H54 (cell line): Measurements from ENCODE around the gene IZUMO4.

Experiments
- DNase-seq: peaks from one replicate; pipeline ENCODE4 v3.0.0; 2011; ENCODE audit warnings: low spot score, mixed read lengths; ENCODE audit not compliant: insufficient read length
- FAIRE-seq: peaks from 3 replicates; lab custom pipeline; 2011; peaks lifted over from hg19 to GRCh38; lab: Jason Lieb, UNC
- POLR2A ChIP-seq: IDR thresholded peaks from 2 replicates; pipeline ENCODE4 v1.6.1; 2011; ENCODE audit warnings: low read depth, mild to moderate bottlenecking, low read length

The IZUMO4 gene, protein sequence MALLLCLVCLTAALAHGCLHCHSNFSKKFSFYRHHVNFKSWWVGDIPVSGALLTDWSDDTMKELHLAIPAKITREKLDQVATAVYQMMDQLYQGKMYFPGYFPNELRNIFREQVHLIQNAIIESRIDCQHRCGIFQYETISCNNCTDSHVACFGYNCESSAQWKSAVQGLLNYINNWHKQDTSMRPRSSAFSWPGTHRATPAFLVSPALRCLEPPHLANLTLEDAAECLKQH

GRCh38 chr19:2096480-2097202, at the start of gene IZUMO4:
Gene IZUMO4 (plus strand): TSS chr19:2096915. CDS start chr19:2096946, 31 bp downstream.
- DNase-seq (peak; percentile 98), FAIRE-seq (peak; percentile 27)
- TF ChIP-seq POLR2A = no peak

DNA sequence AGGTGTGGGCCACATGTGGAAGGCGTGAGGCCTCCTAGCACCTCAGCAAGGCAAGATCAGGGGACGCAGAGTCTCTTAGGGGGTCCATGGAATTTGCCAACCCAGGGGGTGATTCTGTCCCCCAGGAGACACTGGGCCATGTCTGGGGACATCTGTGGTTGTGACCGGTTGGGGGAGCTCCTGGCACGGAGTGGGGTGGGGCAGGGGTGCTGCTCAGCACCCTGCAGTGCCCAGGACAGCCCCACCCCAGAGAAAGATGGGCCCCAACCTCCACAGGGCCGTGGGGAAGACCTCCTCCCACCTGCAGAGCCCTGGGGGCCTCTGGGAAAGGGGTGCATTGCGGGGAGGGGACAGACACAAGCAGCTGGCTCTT, 49.7 kb upstream of the IZUMO4 start:
- TF ChIP-seq POLR2A = no peak
- no peak for FAIRE-seq
- no peak for DNase-seq

GRCh38 chr19:2047449-2048103, 49.1 kb upstream of the IZUMO4 start:
- peak; percentile 75 for DNase-seq
- no peak for TF ChIP-seq POLR2A
- no peak for FAIRE-seq

DNA sequence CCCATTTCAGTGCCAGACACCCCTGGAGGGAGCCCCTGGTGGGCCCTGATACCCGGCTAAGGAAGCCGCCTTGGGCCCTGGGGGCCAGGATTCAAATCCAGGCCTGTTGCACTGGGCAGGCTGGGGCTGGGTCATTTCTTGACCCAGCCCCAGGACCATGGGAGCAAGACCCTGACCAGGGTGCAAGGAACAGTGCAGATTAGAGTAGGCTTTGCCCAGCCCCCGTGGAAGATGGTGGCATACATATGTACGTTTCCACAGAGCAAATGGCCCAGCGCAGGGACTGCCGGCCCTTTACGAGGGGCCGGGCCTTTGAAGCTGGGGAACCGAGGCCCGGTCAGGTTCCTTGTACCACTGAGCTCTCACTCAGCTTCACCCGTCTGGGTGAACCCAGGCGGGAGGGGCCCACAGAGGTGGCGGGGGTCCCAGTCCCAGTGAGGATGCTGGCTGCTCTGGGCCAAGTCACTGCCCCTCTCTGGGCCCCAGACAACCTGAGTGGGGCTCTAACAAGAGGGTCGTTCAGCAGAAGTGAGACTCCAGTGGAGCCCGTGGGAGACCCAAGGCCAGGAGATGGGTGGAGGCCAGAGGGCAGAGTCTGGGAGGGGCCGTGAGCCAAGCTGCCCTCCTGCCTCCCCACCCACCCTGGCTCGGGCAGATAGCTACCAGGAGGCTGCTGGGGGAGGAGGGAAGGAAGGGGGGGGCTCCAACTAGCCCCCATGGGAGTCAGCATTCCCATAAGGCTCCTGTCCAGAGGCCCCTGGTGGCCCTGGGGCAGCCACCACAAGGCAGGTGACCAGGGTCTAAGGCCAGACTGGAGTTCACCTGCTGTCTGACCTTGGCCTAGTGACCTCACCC, 48.4 kb upstream of the IZUMO4 start:
- no peak for TF ChIP-seq POLR2A
- no peak for FAIRE-seq
- no peak for DNase-seq

DNA sequence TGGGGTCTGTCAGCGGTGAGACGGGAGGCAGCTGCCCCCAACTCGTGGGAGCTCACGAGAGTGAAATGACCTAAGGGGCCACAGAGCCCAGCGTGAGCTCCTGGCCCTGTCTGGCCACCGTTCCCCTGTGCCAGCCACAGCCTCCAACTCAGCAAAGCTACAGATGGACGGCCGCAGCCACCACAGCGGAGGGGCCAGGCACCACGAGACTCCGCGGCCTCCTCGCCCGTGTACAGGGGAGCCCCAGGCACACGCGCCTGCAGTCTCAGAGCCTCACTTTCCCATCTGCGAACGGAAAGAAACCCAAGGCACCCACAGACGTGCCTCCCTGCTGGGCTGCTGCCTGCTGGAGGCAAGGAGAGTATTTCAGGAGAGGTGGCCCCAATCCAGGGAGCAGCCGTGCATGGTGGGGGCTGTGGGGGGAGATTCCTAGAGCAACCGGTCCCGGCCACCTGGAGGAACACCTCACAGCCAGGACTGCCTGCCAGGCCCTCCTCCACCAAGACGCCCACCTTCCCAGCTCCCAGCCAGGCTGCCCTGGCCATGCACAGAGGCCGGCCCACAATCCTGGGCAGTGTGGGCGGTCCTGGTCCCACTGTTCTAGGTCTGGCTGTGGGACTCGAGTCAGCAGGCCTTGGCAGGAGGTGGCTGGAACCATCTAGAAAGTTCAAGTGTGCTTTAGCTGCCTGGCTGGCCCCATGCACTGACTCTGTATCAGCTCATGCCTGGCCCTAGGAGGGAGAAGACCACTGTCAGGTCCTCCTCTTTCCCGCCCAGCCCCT, 47.6 kb upstream of the IZUMO4 start:
- FAIRE-seq (no peak), DNase-seq (no peak)
- no peak for TF ChIP-seq POLR2A

DNA sequence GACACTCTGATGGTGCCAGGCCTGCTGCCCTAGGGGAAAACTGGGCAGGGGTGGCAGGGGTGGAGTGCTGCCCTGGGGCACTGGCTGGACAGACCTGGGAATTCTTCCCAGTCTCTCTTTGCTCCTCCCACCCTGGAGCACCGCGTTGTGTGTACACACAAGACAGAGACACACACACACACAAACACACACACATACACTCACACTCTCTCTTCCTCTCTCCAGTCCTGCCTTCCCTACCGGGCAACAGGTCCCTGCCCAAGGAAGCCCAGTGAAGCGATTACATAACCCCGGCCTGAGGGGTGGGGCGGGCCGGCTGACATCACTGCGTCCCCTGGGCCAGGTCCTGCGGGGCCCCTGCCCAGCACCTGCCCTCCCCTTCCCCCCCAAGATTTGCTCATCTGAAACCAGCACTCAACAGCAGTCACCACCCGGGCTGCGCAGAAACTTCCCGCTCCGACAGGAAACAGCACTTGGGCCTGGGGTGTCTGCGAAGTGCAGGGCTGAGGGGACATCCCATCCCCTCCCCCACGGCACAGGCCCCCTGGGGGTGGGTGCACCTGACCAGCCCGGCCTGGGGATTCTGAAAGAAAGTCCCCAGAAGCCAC, 46.9 kb upstream of the IZUMO4 start:
- FAIRE-seq (peak; percentile 45), DNase-seq (peak; percentile 77)
- no peak; the same call in 1 of the 2 replicates for TF ChIP-seq POLR2A

DNA sequence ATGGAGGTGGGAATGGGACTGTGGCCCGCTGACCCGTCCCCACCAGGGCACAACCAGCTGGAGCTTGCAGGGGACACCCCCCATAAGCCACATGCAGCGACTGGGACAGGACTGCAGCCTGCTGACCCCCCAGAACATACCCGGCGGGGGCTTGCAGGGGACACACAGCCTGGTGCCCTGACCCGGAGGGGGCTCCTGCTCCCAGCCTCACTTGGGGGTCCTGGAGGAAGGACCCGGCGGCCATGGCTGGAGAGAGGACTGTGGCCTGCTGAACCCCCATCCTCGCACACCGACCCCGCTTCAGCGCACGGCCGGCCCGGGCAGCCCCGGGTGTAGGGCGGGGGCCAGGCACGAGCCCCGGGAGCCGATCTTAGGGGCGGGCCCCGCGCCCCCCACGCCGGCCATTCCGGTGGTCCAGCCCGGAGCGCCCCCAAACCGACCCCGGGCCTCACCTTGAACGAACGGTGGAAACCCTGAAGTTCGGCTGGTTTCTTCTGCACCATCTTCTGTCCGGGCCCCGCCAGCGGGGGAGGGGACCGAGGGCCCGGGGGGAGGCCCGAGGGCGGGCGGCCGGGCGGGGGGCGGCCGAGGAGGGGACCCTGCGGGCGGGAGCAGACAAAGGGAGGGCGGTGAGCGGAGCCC, 46.2 kb upstream of the IZUMO4 start:
- DNase-seq (no peak), FAIRE-seq (no peak)
- no peak for TF ChIP-seq POLR2A

- FAIRE-seq = no peak
- DNase-seq = peak; percentile 86
- TF ChIP-seq POLR2A = peak; percentile 100
These were observed 45.5 kb upstream of the IZUMO4 start, which contains the start of gene MKNK2 for GRCh38 chr19:2050991-2051772. Gene MKNK2 (minus strand): TSS chr19:2051244. CDS start chr19:2050851, 393 bp downstream.

DNA sequence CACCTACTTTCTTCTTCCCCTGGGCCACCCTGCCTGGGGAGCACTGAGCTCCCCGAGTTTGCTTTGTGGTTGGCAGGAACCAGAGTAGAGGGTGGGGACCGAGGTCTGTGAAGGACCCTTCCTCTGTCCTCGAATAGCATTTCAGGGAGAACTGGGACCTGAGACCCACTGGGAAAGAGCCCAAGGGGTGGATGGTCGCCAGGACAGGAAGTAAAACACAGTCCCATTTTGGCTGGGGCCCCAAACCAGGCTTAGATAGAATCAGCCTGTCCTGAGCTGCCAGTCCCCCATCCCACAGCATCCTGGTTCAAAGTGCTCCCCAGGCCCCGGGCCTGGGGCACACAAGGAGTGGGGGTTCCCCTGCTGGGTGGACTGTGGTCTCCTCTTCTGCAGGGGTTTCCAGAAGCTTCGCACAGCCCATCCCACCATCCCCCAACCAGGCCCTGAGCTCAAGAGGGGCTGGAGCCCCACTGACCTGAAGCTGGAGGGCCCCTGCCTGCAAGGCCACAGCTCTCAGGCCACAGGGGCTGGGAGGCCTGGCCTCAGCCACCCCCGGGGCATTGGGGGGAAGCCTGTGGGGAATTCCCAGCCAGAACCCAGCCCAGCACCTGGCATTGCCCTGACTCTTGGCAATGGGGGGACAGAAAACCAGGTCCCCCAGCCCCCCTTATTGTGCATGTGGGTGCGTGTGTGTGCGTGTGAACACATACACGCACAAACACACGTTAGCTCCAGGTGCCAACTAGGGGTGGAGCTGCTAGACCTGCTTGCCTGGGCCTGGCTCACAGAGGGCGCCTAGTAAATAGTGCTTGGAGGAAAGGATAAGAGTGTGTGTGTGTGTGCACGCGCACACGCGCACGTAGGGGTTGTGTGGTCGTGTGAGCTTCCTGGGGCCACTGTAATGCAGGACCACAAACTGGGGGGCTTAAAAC, 44.7 kb upstream of the IZUMO4 start:
- no peak for TF ChIP-seq POLR2A
- DNase-seq (no peak), FAIRE-seq (no peak)

DNA sequence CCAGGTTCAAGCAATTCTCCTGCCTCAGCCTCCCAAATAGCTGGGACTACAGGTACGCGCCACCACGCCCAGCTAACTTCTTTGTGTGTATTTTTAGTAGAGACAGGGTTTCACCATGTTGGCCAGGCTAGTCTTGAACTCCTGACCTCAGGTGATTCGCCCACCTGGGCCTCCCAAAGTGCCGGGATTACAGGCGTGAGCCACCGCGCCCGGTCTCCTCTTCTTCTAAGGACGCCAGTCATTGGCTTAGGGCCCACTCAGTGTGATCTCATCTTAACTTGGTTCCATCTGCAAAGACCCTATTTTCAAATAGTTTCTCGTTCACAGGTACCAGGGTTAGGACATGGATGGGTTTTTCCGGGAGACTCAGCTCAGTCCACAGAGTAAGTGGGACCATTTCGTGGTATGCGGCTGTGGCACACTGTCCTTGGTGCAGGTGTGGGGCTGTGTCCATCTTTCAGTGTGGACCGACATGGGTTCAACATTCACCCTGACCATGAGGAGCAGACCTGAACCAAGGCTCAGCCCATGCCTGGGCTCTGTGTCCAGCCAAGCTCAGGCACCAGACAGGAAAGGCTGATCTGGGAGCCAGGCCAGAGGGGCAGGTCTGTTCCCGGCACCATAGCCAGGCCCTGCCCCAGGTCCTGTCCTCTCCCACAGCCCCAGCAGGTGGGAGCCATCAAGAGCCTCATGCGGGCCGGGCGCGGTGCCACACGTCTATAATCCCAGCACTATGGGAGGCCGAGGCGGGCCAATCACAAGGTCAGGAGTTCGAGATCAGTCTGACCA, 42.9 kb upstream of the IZUMO4 start:
- FAIRE-seq (no peak), DNase-seq (no peak)
- no peak for TF ChIP-seq POLR2A
